Activated gamma-delta T cell treated with anti-CD3 and anti-CD28 coated beads, Interleukin-2, amount 50 U/mL, for 16 hours (primary cell): ENCODE data around the gene PRKAR1B.

Experiments
- DNase-seq: peaks from one replicate; pipeline ENCODE4 v3.0.0-alpha.2; 2020; ENCODE audit warnings: low read depth

PRKAR1B gene

GRCh38 chr7:506391-506831 lies 220.7 kb downstream of the PRKAR1B start:
- DNase-seq, result no peak

DNA sequence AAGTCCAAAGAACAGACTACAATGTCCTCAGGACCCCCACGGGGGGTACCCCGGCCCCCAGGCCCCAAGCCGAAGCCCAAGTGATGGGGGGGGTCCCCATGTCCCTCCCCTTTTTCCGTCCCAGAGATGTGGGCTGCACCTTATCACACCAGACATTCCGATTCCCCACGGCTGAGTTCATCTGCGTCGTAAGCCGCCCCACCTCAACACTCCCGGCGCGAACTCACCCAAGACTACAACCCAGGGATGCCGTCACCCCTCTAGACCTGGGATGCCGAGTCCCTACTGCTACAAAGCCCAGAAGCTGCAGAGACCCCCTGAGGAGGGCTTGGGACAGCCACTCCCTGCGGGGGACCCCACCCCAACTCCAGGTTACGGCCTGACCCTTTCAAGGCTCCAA lies 221.9 kb downstream of the PRKAR1B start:
- DNase-seq, result no peak

- no peak for DNase-seq
Observed at GRCh38 chr7:504221-505111, 222.6 kb downstream of the PRKAR1B start.

DNA sequence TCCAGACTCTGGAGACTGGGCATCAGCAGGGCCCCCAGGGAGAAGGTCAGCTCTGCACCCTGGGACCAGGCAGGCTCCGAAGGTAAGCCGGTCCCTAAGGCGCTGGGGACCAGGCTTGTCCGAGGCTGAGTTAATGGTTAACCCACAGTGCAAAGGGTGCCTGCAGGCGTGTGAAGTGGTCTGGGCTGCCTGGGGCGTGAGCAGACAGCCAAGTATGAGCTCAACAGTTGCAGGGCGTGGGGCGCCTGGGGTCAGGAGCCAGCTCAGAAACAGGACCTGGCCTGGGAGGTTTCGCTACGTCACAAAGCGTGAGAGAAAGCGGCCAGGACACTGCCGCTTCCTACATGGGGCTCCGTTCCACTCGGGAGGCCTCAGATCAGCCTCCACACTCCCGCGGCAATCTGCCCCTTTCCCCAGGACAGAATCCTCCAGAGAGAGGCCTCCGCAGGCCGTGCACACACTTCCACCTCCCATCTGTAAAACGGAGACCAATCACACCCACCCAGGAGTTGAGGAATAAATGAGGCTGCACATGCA lies 223.4 kb downstream of the PRKAR1B start:
- no peak for DNase-seq

DNA sequence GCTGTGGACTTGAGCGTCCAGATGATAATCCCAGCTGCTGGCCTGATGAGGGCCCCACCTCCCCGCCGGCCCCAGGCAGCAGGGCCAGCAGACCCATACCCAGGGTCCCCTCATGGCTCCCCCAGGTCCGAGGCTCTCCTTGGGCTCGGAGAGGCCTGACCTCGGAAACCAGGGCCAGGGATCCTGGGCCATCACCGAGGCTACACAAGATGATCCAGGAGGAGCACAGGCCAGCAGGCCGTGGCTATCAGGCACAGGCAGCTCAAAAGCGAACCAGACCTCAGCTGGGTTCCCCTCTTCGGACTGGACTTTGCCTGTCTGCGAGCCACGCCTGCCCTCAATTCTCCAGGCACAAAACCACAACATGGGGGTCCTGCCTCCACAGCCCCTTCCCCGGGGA lies 224.8 kb downstream of the PRKAR1B start:
- no peak for DNase-seq

DNA sequence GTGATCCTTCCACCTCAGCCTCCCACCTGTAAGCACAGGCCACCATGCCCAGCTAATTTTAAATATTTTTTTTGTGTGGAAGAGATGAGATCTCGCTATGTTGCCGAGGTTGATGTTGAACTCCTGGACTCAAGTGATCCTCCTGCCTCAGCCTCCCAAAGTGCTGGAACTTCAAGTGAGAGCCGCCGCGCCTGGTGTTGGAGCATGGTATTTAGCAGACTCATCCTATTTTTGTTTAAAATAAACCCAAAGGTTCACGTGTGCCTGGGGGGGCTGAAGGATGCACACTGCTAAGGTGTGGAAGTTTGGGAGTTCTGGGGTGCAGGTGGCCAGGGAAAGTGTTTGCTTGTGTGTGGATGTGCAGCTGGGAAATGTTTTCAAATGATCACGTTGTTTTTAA lies 225.6 kb downstream of the PRKAR1B start:
- DNase-seq, result no peak

- DNase-seq, result no peak
Observed at GRCh38 chr7:500521-501420, 226.3 kb downstream of the PRKAR1B start.

- no peak for DNase-seq
Observed at GRCh38 chr7:499853-500485, 227.1 kb downstream of the PRKAR1B start.
